ENCODE results near the gene DGKB. TPM values are rescaled to one million over a fixed set of nuclear protein-coding genes. Genes with fewer than 3 reads are reported as not detected.

Gene DGKB
- total and polyA plus RNA-seq, 2 donors (not counting 1 experiment from before 2014, with no cell fraction given) = 0.31 TPM; not detected in 1

DNA sequence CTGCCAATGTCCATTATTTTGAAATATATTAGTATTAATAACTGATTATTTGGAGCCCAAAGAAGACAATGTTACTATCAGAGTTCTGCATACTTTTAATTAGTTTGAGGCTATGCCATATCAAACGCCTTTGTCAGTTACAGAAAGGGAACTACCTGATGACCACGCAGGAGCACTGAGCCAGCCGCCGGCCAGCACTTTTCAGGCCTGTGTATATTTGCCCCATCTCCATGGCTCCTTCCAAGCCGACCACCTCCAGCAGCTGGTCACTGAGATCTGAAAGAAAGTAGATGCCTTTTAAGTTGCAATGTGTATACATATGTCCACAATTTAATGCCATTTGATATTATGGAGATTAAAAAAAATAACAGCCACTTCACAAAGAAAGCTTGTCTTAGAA is 724.7 kb downstream of the DGKB start:
- Histone ChIP-seq H3K79me2 (ENCODE audit: control insufficient read depth, insufficient read depth, low read length) (no peaks in the 10 kb centered on the region), H3K9me3 (ENCODE audit: control insufficient read depth, insufficient read depth, low read depth, low read length) (no peaks in the 10 kb centered on the region), H3K4me3 (replicated peaks in 1 of 4; ENCODE audit: control extremely low read depth in 1 of 4, insufficient read depth in 1 of 4, low read depth in 3 of 4, low read length in 4 of 4) (no peak overlapping the region), H3K27me3 (ENCODE audit: control insufficient read depth, insufficient read depth, low read length) (no peaks in the 10 kb centered on the region), H3K9ac (ENCODE audit: insufficient read depth, low read length) (no peak overlapping the region), H3K4me1 (ENCODE audit: control insufficient read depth, extremely low read depth, insufficient read depth, low read length) (no peaks in the 10 kb centered on the region), H3K4me2 (ENCODE audit: extremely low read depth, insufficient read depth, low read length) (no peak overlapping the region), H2AFZ (ENCODE audit: low read length) (no peak overlapping the region), H3K36me3 (ENCODE audit: control insufficient read depth, insufficient read depth, low read length) (no peaks in the 10 kb centered on the region), H3K27ac (ENCODE audit: insufficient read depth, low read length) (no peak overlapping the region), H4K20me1 (ENCODE audit: control insufficient read depth, extremely low read depth, insufficient read depth, low read length) (no peaks in the 10 kb centered on the region)
- DNase-seq (ENCODE audit: low read depth in 2 of 2) = no peak
- TF ChIP-seq, protein P1, sequence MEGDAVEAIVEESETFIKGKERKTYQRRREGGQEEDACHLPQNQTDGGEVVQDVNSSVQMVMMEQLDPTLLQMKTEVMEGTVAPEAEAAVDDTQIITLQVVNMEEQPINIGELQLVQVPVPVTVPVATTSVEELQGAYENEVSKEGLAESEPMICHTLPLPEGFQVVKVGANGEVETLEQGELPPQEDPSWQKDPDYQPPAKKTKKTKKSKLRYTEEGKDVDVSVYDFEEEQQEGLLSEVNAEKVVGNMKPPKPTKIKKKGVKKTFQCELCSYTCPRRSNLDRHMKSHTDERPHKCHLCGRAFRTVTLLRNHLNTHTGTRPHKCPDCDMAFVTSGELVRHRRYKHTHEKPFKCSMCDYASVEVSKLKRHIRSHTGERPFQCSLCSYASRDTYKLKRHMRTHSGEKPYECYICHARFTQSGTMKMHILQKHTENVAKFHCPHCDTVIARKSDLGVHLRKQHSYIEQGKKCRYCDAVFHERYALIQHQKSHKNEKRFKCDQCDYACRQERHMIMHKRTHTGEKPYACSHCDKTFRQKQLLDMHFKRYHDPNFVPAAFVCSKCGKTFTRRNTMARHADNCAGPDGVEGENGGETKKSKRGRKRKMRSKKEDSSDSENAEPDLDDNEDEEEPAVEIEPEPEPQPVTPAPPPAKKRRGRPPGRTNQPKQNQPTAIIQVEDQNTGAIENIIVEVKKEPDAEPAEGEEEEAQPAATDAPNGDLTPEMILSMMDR (conservative IDR thresholded peaks at IDR 0.05 in 1 of 2, IDR thresholded peaks at IDR 0.05 in 1 of 2; ENCODE audit: low read depth in 1 of 2, low read length in 2 of 2) = no peak
- TF ChIP-seq EZH2 (IDR thresholded peaks at IDR 0.05; ENCODE audit: low read length, missing control alignments) = no peak

DNA sequence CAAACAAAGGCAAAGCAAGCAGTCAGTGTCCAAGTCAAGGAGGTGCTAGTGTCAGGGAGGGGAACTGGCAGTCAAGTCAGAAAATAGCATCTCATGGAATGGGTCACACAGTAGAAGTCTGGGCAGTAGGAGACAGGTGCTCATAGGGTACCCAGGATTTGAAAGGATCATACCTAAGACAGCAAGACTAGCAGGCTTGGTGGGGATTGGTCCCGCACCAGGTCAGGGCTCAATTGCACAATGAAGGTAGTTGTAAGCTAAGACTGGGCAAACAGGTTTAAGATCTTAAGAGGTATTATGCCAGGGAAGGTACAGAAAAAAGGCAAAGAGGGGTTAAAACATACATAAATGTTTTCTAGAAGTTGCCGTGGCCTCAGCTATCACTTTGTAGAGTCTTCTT is 731.7 kb downstream of the DGKB start:
- H3K4me3 ChIP-seq (replicated peaks in 1 of 4; ENCODE audit: control extremely low read depth in 1 of 4, insufficient read depth in 1 of 4, low read depth in 3 of 4, low read length in 4 of 4) = no peak overlapping the region
- no peak for DNase-seq (ENCODE audit: low read depth in 2 of 2)
- H4K20me1 ChIP-seq (ENCODE audit: control insufficient read depth, extremely low read depth, insufficient read depth, low read length) = no peaks in the 10 kb centered on the region
- no peaks in the 10 kb centered on the region for H3K4me1 ChIP-seq (ENCODE audit: control insufficient read depth, extremely low read depth, insufficient read depth, low read length)
- no peaks in the 10 kb centered on the region for H3K27me3 ChIP-seq (ENCODE audit: control insufficient read depth, insufficient read depth, low read length)
- H3K79me2 ChIP-seq (ENCODE audit: control insufficient read depth, insufficient read depth, low read length) = no peaks in the 10 kb centered on the region
- H3K9ac ChIP-seq (ENCODE audit: insufficient read depth, low read length) = no peak overlapping the region
- no peak overlapping the region for H2AFZ ChIP-seq (ENCODE audit: low read length)
- no peaks in the 10 kb centered on the region for H3K36me3 ChIP-seq (ENCODE audit: control insufficient read depth, insufficient read depth, low read length)
- TF ChIP-seq EZH2 (IDR thresholded peaks at IDR 0.05; ENCODE audit: low read length, missing control alignments) = no peak
- TF ChIP-seq, protein P1 (conservative IDR thresholded peaks at IDR 0.05 in 1 of 2, IDR thresholded peaks at IDR 0.05 in 1 of 2; ENCODE audit: low read depth in 1 of 2, low read length in 2 of 2) = no peak
- no peak overlapping the region for H3K27ac ChIP-seq (ENCODE audit: insufficient read depth, low read length)
- H3K9me3 ChIP-seq (ENCODE audit: control insufficient read depth, insufficient read depth, low read depth, low read length) = no peaks in the 10 kb centered on the region
- H3K4me2 ChIP-seq (ENCODE audit: extremely low read depth, insufficient read depth, low read length) = no peak overlapping the region

DNA sequence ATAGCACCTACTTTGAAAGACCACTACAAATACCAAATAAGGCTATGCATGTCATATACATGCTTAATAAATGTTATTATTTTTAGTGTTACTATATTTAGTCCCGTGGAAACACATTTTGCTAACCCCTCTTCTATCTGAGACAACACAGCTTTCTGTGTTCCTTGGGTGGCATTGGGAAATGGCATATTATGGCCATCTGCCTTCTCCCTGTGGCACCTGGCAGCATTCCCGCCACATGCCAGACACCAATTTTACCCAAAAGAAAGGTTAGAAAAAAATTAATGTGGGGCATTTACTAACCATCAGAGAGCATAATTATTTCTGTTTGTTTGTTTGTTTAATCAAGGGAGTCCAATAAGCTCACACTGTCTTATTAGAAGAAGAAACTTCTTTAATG is 744.4 kb downstream of the DGKB start:
- no peaks in the 10 kb centered on the region for H3K36me3 ChIP-seq (ENCODE audit: control insufficient read depth, insufficient read depth, low read length)
- no peaks in the 10 kb centered on the region for H3K27me3 ChIP-seq (ENCODE audit: control insufficient read depth, insufficient read depth, low read length)
- no peak overlapping the region for H2AFZ ChIP-seq (ENCODE audit: low read length)
- no peak overlapping the region for H3K4me2 ChIP-seq (ENCODE audit: extremely low read depth, insufficient read depth, low read length)
- no peaks in the 10 kb centered on the region for H4K20me1 ChIP-seq (ENCODE audit: control insufficient read depth, extremely low read depth, insufficient read depth, low read length)
- no peaks in the 10 kb centered on the region for H3K79me2 ChIP-seq (ENCODE audit: control insufficient read depth, insufficient read depth, low read length)
- no peaks in the 10 kb centered on the region for H3K4me1 ChIP-seq (ENCODE audit: control insufficient read depth, extremely low read depth, insufficient read depth, low read length)
- H3K9ac ChIP-seq (ENCODE audit: insufficient read depth, low read length) = no peak overlapping the region
- TF ChIP-seq, protein P1 (conservative IDR thresholded peaks at IDR 0.05 in 1 of 2, IDR thresholded peaks at IDR 0.05 in 1 of 2; ENCODE audit: low read depth in 1 of 2, low read length in 2 of 2) = no peak
- no peak for TF ChIP-seq EZH2 (IDR thresholded peaks at IDR 0.05; ENCODE audit: low read length, missing control alignments)
- no peak for DNase-seq (ENCODE audit: low read depth in 2 of 2)
- H3K27ac ChIP-seq (ENCODE audit: insufficient read depth, low read length) = no peak overlapping the region
- no peaks in the 10 kb centered on the region for H3K9me3 ChIP-seq (ENCODE audit: control insufficient read depth, insufficient read depth, low read depth, low read length)
- no peak overlapping the region for H3K4me3 ChIP-seq (replicated peaks in 1 of 4; ENCODE audit: control extremely low read depth in 1 of 4, insufficient read depth in 1 of 4, low read depth in 3 of 4, low read length in 4 of 4)
